NCI-H1048 (cell line): ENCODE measurements around the gene TBX3.

Experiments
- DNase-seq: peaks from one replicate; lab custom pipeline; 2025; lab: John Stamatoyannopoulos, UW

Gene TBX3

DNA sequence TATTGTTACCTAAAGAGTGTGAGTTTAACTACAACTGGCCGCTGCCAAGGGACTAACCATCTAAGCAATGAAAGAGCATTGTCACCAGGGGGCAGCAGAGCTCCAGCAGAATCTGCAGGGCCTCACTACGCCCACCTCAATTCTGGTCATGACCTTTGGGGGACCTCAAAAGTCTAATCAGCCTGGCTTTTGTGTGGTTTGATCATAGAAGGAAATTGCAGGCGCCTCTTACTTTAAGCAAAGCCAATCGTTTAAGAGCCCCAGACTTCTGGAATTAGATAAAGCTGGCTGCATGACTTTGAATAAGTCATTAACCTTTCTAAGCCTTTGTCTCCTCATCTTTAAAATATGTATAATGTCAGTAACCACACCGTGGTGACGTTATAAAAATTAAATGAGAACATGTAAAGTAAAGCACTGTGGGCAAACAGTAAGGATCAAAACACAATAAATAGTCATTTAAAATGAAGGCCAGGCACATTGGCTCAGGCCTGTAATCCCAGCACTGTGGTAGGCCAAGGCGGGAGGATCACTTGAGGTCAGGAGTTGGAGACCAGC, 58.6 kb downstream of the TBX3 start:
- DNase-seq, result no peak

DNA sequence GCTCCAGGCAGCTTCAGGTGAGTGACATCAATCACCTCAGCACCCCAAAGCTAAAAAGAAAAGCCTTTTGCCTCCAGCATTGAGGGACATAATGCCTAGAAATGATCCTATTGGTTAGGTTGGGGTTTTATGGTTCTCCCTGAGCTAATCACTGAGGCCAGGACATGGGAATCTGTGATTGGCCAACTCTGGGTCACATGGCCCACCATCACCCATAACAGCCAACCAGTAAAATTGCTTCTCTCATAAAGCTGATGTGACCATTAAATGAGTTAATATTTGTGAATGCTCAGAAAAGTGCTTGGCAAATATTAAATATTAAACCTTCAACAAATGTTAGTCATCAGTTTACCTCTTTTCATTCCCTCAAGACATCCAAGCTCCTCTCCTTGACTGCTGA, 60.2 kb downstream of the TBX3 start:
- no peak for DNase-seq
